H9 (cell line): ENCODE data around the gene IL11RA. TPM values are rescaled to one million over a fixed set of nuclear protein-coding genes. Genes with fewer than 3 reads are reported as not detected.
A peak's percentile ranks its signal among the peaks of the same experiment; 100 is the strongest.

Source experiments
- DNase-seq: peaks from one replicate; pipeline ENCODE4 v3.0.0-alpha.2; 2017
- H2AFZ ChIP-seq: one replicate; pipeline ENCODE4 v1.6.1; 2013; ENCODE audit warnings: mild to moderate bottlenecking, low read length, control low read depth, moderate library complexity
- H2AK5ac ChIP-seq: 2 replicates; pipeline ENCODE4 v1.6.1; 2013; ENCODE audit warnings: low read length, control low read depth, mixed read lengths; ENCODE audit not compliant: insufficient read length
- H2BK120ac ChIP-seq: one replicate; pipeline ENCODE4 v1.6.1; 2013; ENCODE audit warnings: low read depth, mild to moderate bottlenecking, low read length, control low read depth, inconsistent platforms; ENCODE audit not compliant: poor library complexity, severe bottlenecking
- H2BK12ac ChIP-seq: 2 replicates; pipeline ENCODE4 v1.6.1; 2013; ENCODE audit warnings: low read length, control low read depth, mixed read lengths, low read depth; ENCODE audit not compliant: insufficient read length
- H2BK15ac ChIP-seq: 2 replicates; pipeline ENCODE4 v1.6.1; 2013; ENCODE audit warnings: low read depth, low read length, control low read depth
- H2BK20ac ChIP-seq: one replicate; pipeline ENCODE4 v1.6.1; 2013; ENCODE audit warnings: low read depth, mild to moderate bottlenecking, low read length, control low read depth, inconsistent platforms; ENCODE audit not compliant: poor library complexity, severe bottlenecking
- H2BK5ac ChIP-seq: 2 replicates; pipeline ENCODE4 v1.6.1; 2013; ENCODE audit warnings: low read length, control low read depth, mixed read lengths; ENCODE audit not compliant: insufficient read length
- H3K14ac ChIP-seq: 2 replicates; pipeline ENCODE4 v1.6.1; 2013; ENCODE audit warnings: low read length, control low read depth; ENCODE audit not compliant: insufficient read depth
- H3K18ac ChIP-seq: 2 replicates; pipeline ENCODE4 v1.6.1; 2013; ENCODE audit warnings: low read depth, mild to moderate bottlenecking, mixed read lengths, low read length, control low read depth; ENCODE audit not compliant: insufficient read length
- H3K23ac ChIP-seq: 2 replicates; pipeline ENCODE4 v1.6.1; 2013; ENCODE audit warnings: low read length, control low read depth, mixed read lengths, low read depth; ENCODE audit not compliant: insufficient read length
- H3K23me2 ChIP-seq: 2 replicates; pipeline ENCODE4 v1.6.1; 2013; ENCODE audit warnings: low read depth, mild to moderate bottlenecking, mixed read lengths, low read length, control low read depth; ENCODE audit not compliant: insufficient read length, poor library complexity, severe bottlenecking
- H3K27ac ChIP-seq: 2 replicates; pipeline ENCODE4 v1.5.1; 2013; ENCODE audit warnings: low read length, control low read depth, mixed read lengths, low read depth; ENCODE audit not compliant: insufficient read length
- H3K27me3 ChIP-seq: 2 replicates; pipeline ENCODE4 v1.6.1; 2013; ENCODE audit warnings: low read length, control low read depth, inconsistent platforms; ENCODE audit not compliant: insufficient read depth
- H3K4ac ChIP-seq: 2 replicates; pipeline ENCODE4 v1.6.1; 2013; ENCODE audit warnings: low read depth, mild to moderate bottlenecking, control low read depth, inconsistent platforms, low read length, moderate library complexity
- H3K4me1 ChIP-seq: 2 replicates; pipeline ENCODE4 v1.6.1; 2013; ENCODE audit warnings: low read length, control low read depth, inconsistent platforms; ENCODE audit not compliant: insufficient read depth
- H3K4me2 ChIP-seq: 2 replicates; pipeline ENCODE4 v1.6.1; 2013; ENCODE audit warnings: low read length, control low read depth, mixed read lengths; ENCODE audit not compliant: insufficient read length, insufficient read depth
- H3K56ac ChIP-seq: 2 replicates; pipeline ENCODE4 v1.6.1; 2013; ENCODE audit warnings: low read depth, mild to moderate bottlenecking, mixed read lengths, low read length, control low read depth; ENCODE audit not compliant: insufficient read length
- H3K79me1 ChIP-seq: 2 replicates; pipeline ENCODE4 v1.6.1; 2013; ENCODE audit warnings: low read depth, mild to moderate bottlenecking, moderate library complexity, low read length, control low read depth, inconsistent platforms; ENCODE audit not compliant: insufficient read depth, poor library complexity, severe bottlenecking
- H3K79me2 ChIP-seq: 2 replicates; pipeline ENCODE4 v1.6.1; 2013; ENCODE audit warnings: low read length, control low read depth, inconsistent platforms; ENCODE audit not compliant: insufficient read depth
- H3K9ac ChIP-seq: 2 replicates; pipeline ENCODE4 v1.6.1; 2013; ENCODE audit warnings: low read length, control low read depth, mixed read lengths; ENCODE audit not compliant: insufficient read length; ENCODE audit errors: extremely low read depth
- H3K9me3 ChIP-seq: one replicate; pipeline ENCODE4 v1.6.1; 2013; ENCODE audit warnings: low read depth, low read length, inconsistent platforms; ENCODE audit not compliant: control insufficient read depth
- H3T11ph ChIP-seq: one replicate; pipeline ENCODE4 v1.6.1; 2013; ENCODE audit warnings: mild to moderate bottlenecking, low read length, control low read depth, inconsistent platforms
- H4K20me1 ChIP-seq: one replicate; pipeline ENCODE4 v1.6.1; 2013; ENCODE audit not compliant: control insufficient read depth, insufficient read length, insufficient read depth
- H4K5ac ChIP-seq: 2 replicates; pipeline ENCODE4 v1.6.1; 2013; ENCODE audit warnings: low read depth, mild to moderate bottlenecking, mixed read lengths, low read length, control low read depth; ENCODE audit not compliant: insufficient read length
- H4K8ac ChIP-seq: replicated peaks from 2 replicates; pipeline ENCODE4 v1.6.1; 2013; ENCODE audit warnings: low read length, control low read depth, mixed read lengths, low read depth; ENCODE audit not compliant: insufficient read length
- H4K91ac ChIP-seq: 2 replicates; pipeline ENCODE4 v1.6.1; 2013; ENCODE audit warnings: low read depth, mild to moderate bottlenecking, moderate library complexity, mixed read lengths, low read length, control low read depth; ENCODE audit not compliant: insufficient read length
- H3K27ac Mint-ChIP-seq, 3 experiments: 2 replicates in 2 of 3; 3 replicates in 1 of 3; pipeline ENCODE4 v1.8.0; 2020 to 2021; ENCODE audit warnings: mixed read lengths in 3 of 3, mild to moderate bottlenecking in 1 of 3, moderate library complexity in 1 of 3
- H3K27me3 Mint-ChIP-seq: 2 replicates; pipeline ENCODE4 v1.8.0; 2021; ENCODE audit warnings: low read depth, mild to moderate bottlenecking, moderate library complexity, mixed read lengths
- H3K36me3 Mint-ChIP-seq, 3 experiments: 2 replicates in 2 of 3; 3 replicates in 1 of 3; pipeline ENCODE4 v1.8.0; 2020 to 2021; ENCODE audit warnings: low read depth in 3 of 3, mixed read lengths in 3 of 3; ENCODE audit not compliant: insufficient read depth in 1 of 3
- H3K4me1 Mint-ChIP-seq, 2 experiments: 2 replicates each; pipeline ENCODE4 v1.8.0; 2020; ENCODE audit warnings: mixed read lengths in 2 of 2
- H3K4me3 Mint-ChIP-seq, 2 experiments: 2 replicates in 1 of 2; 3 replicates in 1 of 2; pipeline ENCODE4 v1.8.0; 2020 to 2021; ENCODE audit warnings: mild to moderate bottlenecking in 2 of 2, mixed read lengths in 2 of 2, moderate library complexity in 1 of 2
- H3K9me3 Mint-ChIP-seq, 2 experiments: 2 replicates in 1 of 2; 3 replicates in 1 of 2; pipeline ENCODE4 v1.8.0; 2020; ENCODE audit warnings: mild to moderate bottlenecking in 2 of 2, mixed read lengths in 2 of 2, moderate library complexity in 1 of 2
- CTCF ChIP-seq: fragments of 200-600 bp; sonication (generic); conservative IDR thresholded peaks from 3 replicates; pipeline ENCODE4 v1.8.0; 2021; ENCODE audit warnings: antibody characterized with exemption, mild to moderate bottlenecking
- WGBS: extraction: QIAGEN DNeasy Blood & Tissue Kit; methylation state at CpG from one replicate; pipeline ENCODE4 v1.1.7; 2013; ENCODE audit warnings: missing lambda C conversion rate, low lambda C conversion rate, mixed read lengths; ENCODE audit not compliant: insufficient read length; ENCODE audit errors: extremely low coverage; 5-methylcytosine and 5-hydroxymethylcytosine counted together
- total RNA-seq: library from RNA; stranded (reverse); gene quantifications from 2 replicates; pipeline ENCODE4 v1.2.1, GENCODE V29; 2021

The IL11RA gene
- total RNA-seq, 1 experiment from 2014 or later, result 8.7 TPM

- Histone ChIP-seq H3K56ac (no peak within 1 kb of the TSS), H3K23ac (no peak within 1 kb of the TSS), H3K9ac (no peak within 1 kb of the TSS), H2BK15ac (no peak within 1 kb of the TSS), H2BK20ac (no peak within 1 kb of the TSS), H2BK120ac (no peak within 1 kb of the TSS), H3K4me2 (no peak within 1 kb of the TSS), H3K14ac (0 out of 2 replicates have a peak within 1 kb of the TSS, but pooled peaks have one; percentile 36), H3T11ph (no peak within 1 kb of the TSS), H3K18ac (no peak within 1 kb of the TSS), H4K20me1 (no peaks in the 10 kb centered on the region), H3K79me2 (no peaks in the 10 kb centered on the region), H3K4me1 (no peaks in the 10 kb centered on the region), H2BK12ac (no peak within 1 kb of the TSS), H3K79me1 (no peaks in the 10 kb centered on the region), H4K5ac (no peak within 1 kb of the TSS), H4K8ac (no peak within 1 kb of the TSS), H2AFZ (no peak within 1 kb of the TSS), H3K9me3 (no peaks in the 10 kb centered on the region), H3K4ac (no peak within 1 kb of the TSS), H4K91ac (no peak within 1 kb of the TSS), H3K23me2 (no peaks in the 10 kb centered on the region), H3K27me3 (no peaks in the 10 kb centered on the region), H2BK5ac (no peak within 1 kb of the TSS), H3K27ac (no peak within 1 kb of the TSS), H2AK5ac (no peak within 1 kb of the TSS)
- Mint-ChIP-seq H3K4me1 (no peaks in the 10 kb centered on the region), H3K27me3 (peaks cover 18% of the 10 kb centered on the region), H3K9me3 (no peaks in the 10 kb centered on the region), H3K27ac (peak within 1 kb of the TSS in 2 of 3 experiments; percentile 61 to 73; a peak in 2 of 7 replicates), H3K4me3 (no peak within 1 kb of the TSS), H3K36me3 (no peaks in the 10 kb centered on the region; a peak in 1 of 7 replicates)
- WGBS, result no CpG with 5 or more reads among the region's 2 CpGs
- DNase-seq, result no peak
- no peak for TF ChIP-seq CTCF
Observed at GRCh38 chr9:34710023-34710422, 58.0 kb downstream of the IL11RA start, which contains the start of gene CCL21. CCL21 (minus strand) TSS chr9:34710136; CDS start chr9:34710066, 70 bp downstream.

Other genes with a start within 250 kb of the IL11RA start
- gene FAM219A, start 193.6 kb upstream of the IL11RA start, total RNA-seq, result 16.7 and 17.5 TPM in 2 replicates
- 0.22 and 0.83 TPM in 2 replicates for gene DNAI1, start 193.4 kb upstream of the IL11RA start, total RNA-seq
- gene ENHO, start 129.2 kb upstream of the IL11RA start, total RNA-seq, result 11.3 and 14.5 TPM in 2 replicates
- gene CNTFR, start 62.5 kb upstream of the IL11RA start, total RNA-seq, result 0.55 and 1.3 TPM in 2 replicates
- 16.4 and 17.2 TPM in 2 replicates for gene RPP25L, start 40.1 kb upstream of the IL11RA start, total RNA-seq
- gene DCTN3, start 31.7 kb upstream of the IL11RA start, total RNA-seq, result 35.2 and 40.0 TPM in 2 replicates
- not detected in 2 replicates for gene ARID3C, start 23.1 kb upstream of the IL11RA start, total RNA-seq
- gene SIGMAR1, start 14.4 kb upstream of the IL11RA start, total RNA-seq, result 68.2 and 68.3 TPM in 2 replicates
- gene GALT, start 5.5 kb upstream of the IL11RA start, total RNA-seq, result 39.2 and 41.5 TPM in 2 replicates
- 0.28 and 1.0 TPM in 2 replicates for gene CCL27, start 10.5 kb downstream of the IL11RA start, total RNA-seq
- gene CCL19, start 39.1 kb downstream of the IL11RA start, total RNA-seq, result not detected in 2 replicates
- gene CCL21, start 58.0 kb downstream of the IL11RA start, total RNA-seq, result not detected in 2 replicates